ENCODE measurements around the gene AGAP2.

AGAP2 gene

GRCh38 chr12:57739914-57740538 lies 1.5 kb upstream of the AGAP2 start:
- Histone ChIP-seq H3K4me3 (ENCODE audit: low read depth, low read length) (no peak overlapping the region), H3K27ac (no peak overlapping the region), H2AFZ (no peak overlapping the region), H3K36me3 (ENCODE audit: control insufficient read depth, insufficient read depth, low read length) (no peaks in the 10 kb centered on the region), H3K9me3 (ENCODE audit: control insufficient read depth, low read length) (no peaks in the 10 kb centered on the region), H3K9ac (no peak overlapping the region), H3K4me1 (peaks cover 19% of the 10 kb centered on the region), H3K4me2 (ENCODE audit: low read length) (no peak overlapping the region), H3K27me3 (ENCODE audit: control insufficient read depth, insufficient read depth, low read length) (no peaks in the 10 kb centered on the region), H3K79me2 (no peaks in the 10 kb centered on the region)
- TF ChIP-seq, protein P1, sequence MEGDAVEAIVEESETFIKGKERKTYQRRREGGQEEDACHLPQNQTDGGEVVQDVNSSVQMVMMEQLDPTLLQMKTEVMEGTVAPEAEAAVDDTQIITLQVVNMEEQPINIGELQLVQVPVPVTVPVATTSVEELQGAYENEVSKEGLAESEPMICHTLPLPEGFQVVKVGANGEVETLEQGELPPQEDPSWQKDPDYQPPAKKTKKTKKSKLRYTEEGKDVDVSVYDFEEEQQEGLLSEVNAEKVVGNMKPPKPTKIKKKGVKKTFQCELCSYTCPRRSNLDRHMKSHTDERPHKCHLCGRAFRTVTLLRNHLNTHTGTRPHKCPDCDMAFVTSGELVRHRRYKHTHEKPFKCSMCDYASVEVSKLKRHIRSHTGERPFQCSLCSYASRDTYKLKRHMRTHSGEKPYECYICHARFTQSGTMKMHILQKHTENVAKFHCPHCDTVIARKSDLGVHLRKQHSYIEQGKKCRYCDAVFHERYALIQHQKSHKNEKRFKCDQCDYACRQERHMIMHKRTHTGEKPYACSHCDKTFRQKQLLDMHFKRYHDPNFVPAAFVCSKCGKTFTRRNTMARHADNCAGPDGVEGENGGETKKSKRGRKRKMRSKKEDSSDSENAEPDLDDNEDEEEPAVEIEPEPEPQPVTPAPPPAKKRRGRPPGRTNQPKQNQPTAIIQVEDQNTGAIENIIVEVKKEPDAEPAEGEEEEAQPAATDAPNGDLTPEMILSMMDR (IDR thresholded peaks at IDR 0.05): no peak

GRCh38 chr12:57739387-57739786 lies 845 bp upstream of the AGAP2 start:
- TF ChIP-seq, protein P1 (IDR thresholded peaks at IDR 0.05): no peak
- Histone ChIP-seq H3K27ac (no peak overlapping the region), H3K27me3 (ENCODE audit: control insufficient read depth, insufficient read depth, low read length) (no peaks in the 10 kb centered on the region), H2AFZ (no peak overlapping the region), H3K36me3 (ENCODE audit: control insufficient read depth, insufficient read depth, low read length) (no peaks in the 10 kb centered on the region), H3K4me3 (ENCODE audit: low read depth, low read length) (no peak overlapping the region), H3K4me2 (ENCODE audit: low read length) (no peak overlapping the region), H3K4me1 (peaks cover 19% of the 10 kb centered on the region), H3K9me3 (ENCODE audit: control insufficient read depth, low read length) (no peaks in the 10 kb centered on the region), H3K79me2 (no peaks in the 10 kb centered on the region), H3K9ac (no peak overlapping the region)

GRCh38 chr12:57737467-57738460 lies 778 bp downstream of the AGAP2 start:
- Histone ChIP-seq H3K9ac (no peak overlapping the region), H3K4me3 (ENCODE audit: low read depth, low read length) (no peak overlapping the region), H3K27ac (no peak overlapping the region), H3K79me2 (no peaks in the 10 kb centered on the region), H3K36me3 (ENCODE audit: control insufficient read depth, insufficient read depth, low read length) (no peaks in the 10 kb centered on the region), H3K9me3 (ENCODE audit: control insufficient read depth, low read length) (no peaks in the 10 kb centered on the region), H2AFZ (peak overlapping the region; percentile 53), H3K4me2 (ENCODE audit: low read length) (peak overlapping the region; percentile 45), H3K4me1 (peaks cover 14% of the 10 kb centered on the region), H3K27me3 (ENCODE audit: control insufficient read depth, insufficient read depth, low read length) (no peaks in the 10 kb centered on the region)
- TF ChIP-seq, protein P1 (IDR thresholded peaks at IDR 0.05): peak; percentile 30

DNA sequence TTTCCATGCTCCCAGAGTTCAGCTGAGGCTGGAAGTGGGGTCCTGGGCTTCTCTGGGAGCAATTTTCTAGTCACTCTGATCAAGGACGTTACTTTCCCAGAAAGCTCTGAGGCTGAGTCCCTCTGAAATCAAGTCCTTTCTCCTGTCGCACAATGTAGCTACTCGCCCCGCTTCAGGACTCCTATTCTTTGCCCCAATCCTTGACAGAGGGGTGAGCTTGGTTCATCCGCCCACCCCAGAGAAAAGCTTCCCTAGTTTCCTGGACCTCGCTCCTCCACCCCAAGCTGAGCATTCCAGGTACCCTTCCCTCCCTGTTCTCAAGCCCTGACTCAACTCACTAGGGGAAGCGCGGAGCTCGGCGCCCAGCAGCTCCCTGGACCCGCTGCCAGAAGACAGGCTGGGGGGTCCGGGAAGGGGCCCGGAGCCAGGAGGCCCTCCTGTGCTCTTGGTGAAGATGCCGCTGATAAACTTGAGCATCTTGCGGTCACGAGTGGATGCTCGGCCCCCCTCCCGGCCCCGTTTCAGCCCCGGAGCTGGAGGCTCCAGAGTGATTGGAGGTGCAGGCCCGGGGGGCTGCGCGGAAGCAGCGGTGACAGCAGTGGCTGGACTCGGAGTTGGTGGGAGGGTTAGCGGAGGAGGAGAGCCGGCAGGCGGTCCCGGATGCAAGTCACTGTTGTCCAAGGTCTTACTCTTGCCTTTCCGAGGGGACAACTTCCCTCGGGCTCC lies 1.6 kb downstream of the AGAP2 start:
- peak overlapping the region; percentile 51 for H2AFZ ChIP-seq
- no peak overlapping the region for H3K9ac ChIP-seq
- H3K79me2 ChIP-seq: no peaks in the 10 kb centered on the region
- no peak overlapping the region for H3K27ac ChIP-seq
- H3K36me3 ChIP-seq (ENCODE audit: control insufficient read depth, insufficient read depth, low read length): no peaks in the 10 kb centered on the region
- H3K4me3 ChIP-seq (ENCODE audit: low read depth, low read length): no peak overlapping the region
- TF ChIP-seq, protein P1 (IDR thresholded peaks at IDR 0.05): no peak
- H3K4me2 ChIP-seq (ENCODE audit: low read length): no peak overlapping the region
- peaks cover 14% of the 10 kb centered on the region for H3K4me1 ChIP-seq
- H3K9me3 ChIP-seq (ENCODE audit: control insufficient read depth, low read length): no peaks in the 10 kb centered on the region
- no peaks in the 10 kb centered on the region for H3K27me3 ChIP-seq (ENCODE audit: control insufficient read depth, insufficient read depth, low read length)
